ENCODE measurements around the gene OTUB1. TPM values are rescaled to one million over a fixed set of nuclear protein-coding genes. Genes with fewer than 3 reads are reported as not detected.

OTUB1 gene
- total and polyA plus RNA-seq, 2 experiments from 2014 or later, result 48.3 to 123 TPM

DNA sequence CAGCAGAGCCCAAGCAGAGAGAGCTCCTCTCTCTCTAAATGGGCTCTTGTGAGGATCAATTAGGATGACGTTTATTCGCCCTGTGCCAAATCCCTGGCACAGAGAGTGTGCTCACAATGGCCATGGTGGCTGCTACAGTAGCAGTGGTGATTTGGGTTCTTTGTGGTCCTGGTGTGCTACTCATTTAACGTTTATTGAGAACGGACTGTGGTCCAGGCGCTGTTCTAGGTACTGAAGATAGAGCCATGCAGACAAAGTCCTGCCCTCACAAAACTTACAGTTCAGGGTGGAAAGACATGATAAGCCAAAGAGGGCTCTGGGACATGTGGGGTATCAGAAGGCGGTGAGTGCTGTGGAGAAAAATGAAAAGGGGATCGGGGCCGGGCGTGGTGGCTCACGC, 5.3 kb downstream of the OTUB1 start:
- Histone ChIP-seq H3K27me3 (replicated peaks; ENCODE audit: insufficient read depth) (no peaks in the 10 kb centered on the region), H3K36me3 (ENCODE audit: low read depth) (no peaks in the 10 kb centered on the region; the same call in 1 of the 2 replicates), H3K9ac (no peak overlapping the region), H3F3A (ENCODE audit: insufficient read depth) (no peaks in the 10 kb centered on the region), H3K9me2 (ENCODE audit: insufficient read depth) (no peaks in the 10 kb centered on the region), H2AFZ (no peak overlapping the region), H3K9me3 (ENCODE audit: low read depth) (no peaks in the 10 kb centered on the region), H3K4me1 (ENCODE audit: insufficient read depth) (peaks cover 8% of the 10 kb centered on the region), H3K4me2 (ENCODE audit: unreplicated experiment) (no peak overlapping the region), H3K79me2 (ENCODE audit: insufficient read depth) (peaks cover 65% of the 10 kb centered on the region), H3K4me3 (no peak overlapping the region), H3K27ac (no peak overlapping the region), H4K20me1 (ENCODE audit: insufficient read depth) (no peaks in the 10 kb centered on the region)
- 82% methylated on average over 10 of the region's 10 CpGs for WGBS, 2 experiments (ENCODE audit: low coverage in 1 of 2, low lambda C conversion rate in 2 of 2, missing lambda C conversion rate in 2 of 2)
- no peak for DNase-seq
- in situ Hi-C loops (cut with MboI), result no loop called here
- TF ChIP-seq EZH2phosphoT487 (IDR thresholded peaks at IDR 0.05; ENCODE audit: insufficient read depth, low read depth) (no peak), EZH2 (IDR thresholded peaks at IDR 0.05; ENCODE audit: insufficient read depth, poor library complexity, severe bottlenecking) (no peak)

GRCh38 chr11:63993100-63993499, 6.9 kb downstream of the OTUB1 start:
- Histone ChIP-seq H3K36me3 (ENCODE audit: low read depth) (no peaks in the 10 kb centered on the region; the same call in 1 of the 2 replicates), H3K79me2 (ENCODE audit: insufficient read depth) (peaks cover 49% of the 10 kb centered on the region), H3K27me3 (replicated peaks; ENCODE audit: insufficient read depth) (no peaks in the 10 kb centered on the region), H3K4me1 (ENCODE audit: insufficient read depth) (no peaks in the 10 kb centered on the region), H3K4me3 (no peak overlapping the region), H3K9ac (no peak overlapping the region), H3K9me2 (ENCODE audit: insufficient read depth) (no peaks in the 10 kb centered on the region), H3F3A (ENCODE audit: insufficient read depth) (no peaks in the 10 kb centered on the region), H3K9me3 (ENCODE audit: low read depth) (no peaks in the 10 kb centered on the region), H3K27ac (no peak overlapping the region), H4K20me1 (ENCODE audit: insufficient read depth) (no peaks in the 10 kb centered on the region), H2AFZ (no peak overlapping the region), H3K4me2 (ENCODE audit: unreplicated experiment) (no peak overlapping the region)
- no peak for TF ChIP-seq EZH2phosphoT487 (IDR thresholded peaks at IDR 0.05; ENCODE audit: insufficient read depth, low read depth)
- TF ChIP-seq EZH2 (IDR thresholded peaks at IDR 0.05; ENCODE audit: insufficient read depth, poor library complexity, severe bottlenecking), result no peak
- WGBS, 2 experiments (ENCODE audit: low coverage in 1 of 2, low lambda C conversion rate in 2 of 2, missing lambda C conversion rate in 2 of 2), result 89 to 93% methylated on average over 4 to 5 of the region's 5 CpGs
- no peak for DNase-seq
- in situ Hi-C loops (cut with MboI), result no loop called here

DNA sequence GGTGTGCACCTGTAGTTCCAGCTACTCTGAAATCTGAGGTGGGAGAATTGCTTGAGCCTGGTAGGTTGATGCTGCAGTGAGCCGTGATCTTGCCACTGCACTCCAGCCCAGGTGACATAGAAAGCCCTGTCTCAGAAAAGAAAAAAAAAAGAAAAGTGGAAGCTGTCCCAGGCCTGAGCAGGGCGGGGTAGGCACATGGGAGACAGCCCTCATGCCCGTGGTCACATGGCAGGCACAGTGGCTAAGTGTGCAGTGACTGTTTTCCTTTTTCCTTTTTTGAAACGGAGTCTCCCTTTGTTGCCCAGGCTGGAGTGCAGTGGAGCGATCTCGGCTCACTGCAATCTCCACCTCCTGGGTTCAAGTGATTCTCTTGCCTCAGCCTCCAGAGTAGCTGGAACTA, 7.8 kb downstream of the OTUB1 start:
- Histone ChIP-seq H3F3A (ENCODE audit: insufficient read depth) (no peaks in the 10 kb centered on the region), H3K27me3 (replicated peaks; ENCODE audit: insufficient read depth) (no peaks in the 10 kb centered on the region), H2AFZ (no peak overlapping the region), H3K9ac (no peak overlapping the region), H3K36me3 (ENCODE audit: low read depth) (no peaks in the 10 kb centered on the region; the same call in 1 of the 2 replicates), H3K9me2 (ENCODE audit: insufficient read depth) (no peaks in the 10 kb centered on the region), H3K4me3 (no peak overlapping the region), H4K20me1 (ENCODE audit: insufficient read depth) (no peaks in the 10 kb centered on the region), H3K9me3 (ENCODE audit: low read depth) (no peaks in the 10 kb centered on the region), H3K79me2 (ENCODE audit: insufficient read depth) (peaks cover 40% of the 10 kb centered on the region), H3K4me2 (ENCODE audit: unreplicated experiment) (no peak overlapping the region), H3K4me1 (ENCODE audit: insufficient read depth) (no peaks in the 10 kb centered on the region), H3K27ac (no peak overlapping the region)
- in situ Hi-C loops (cut with MboI), result no loop called here
- TF ChIP-seq EZH2 (IDR thresholded peaks at IDR 0.05; ENCODE audit: insufficient read depth, poor library complexity, severe bottlenecking) (no peak), EZH2phosphoT487 (IDR thresholded peaks at IDR 0.05; ENCODE audit: insufficient read depth, low read depth) (no peak)
- 63 to 71% methylated on average over 6 of the region's 6 CpGs for WGBS, 2 experiments (ENCODE audit: low coverage in 1 of 2, low lambda C conversion rate in 2 of 2, missing lambda C conversion rate in 2 of 2)
- no peak for DNase-seq

DNA sequence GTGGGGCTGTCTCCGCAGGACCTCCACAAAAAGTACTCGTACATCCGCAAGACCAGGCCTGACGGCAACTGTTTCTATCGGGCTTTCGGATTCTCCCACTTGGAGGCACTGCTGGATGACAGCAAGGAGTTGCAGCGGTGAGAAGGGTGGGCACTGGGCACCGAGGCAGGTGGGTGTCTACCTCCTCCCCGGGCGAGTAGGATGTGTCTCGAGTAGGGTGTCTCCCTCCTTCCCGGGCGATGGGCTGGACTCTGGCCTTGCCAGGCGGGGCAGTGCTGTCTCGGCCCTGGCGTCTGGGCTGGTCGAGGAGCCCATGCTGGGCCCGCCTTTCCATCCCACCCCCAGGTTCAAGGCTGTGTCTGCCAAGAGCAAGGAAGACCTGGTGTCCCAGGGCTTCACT, 10.3 kb downstream of the OTUB1 start:
- Histone ChIP-seq H3K4me3 (no peak overlapping the region), H3K9ac (no peak overlapping the region), H3K4me2 (ENCODE audit: unreplicated experiment) (no peak overlapping the region), H3K9me3 (ENCODE audit: low read depth) (no peaks in the 10 kb centered on the region), H3K36me3 (ENCODE audit: low read depth) (no peaks in the 10 kb centered on the region; the same call in 1 of the 2 replicates), H3K27ac (no peak overlapping the region), H3K9me2 (ENCODE audit: insufficient read depth) (no peaks in the 10 kb centered on the region), H3F3A (ENCODE audit: insufficient read depth) (no peaks in the 10 kb centered on the region), H4K20me1 (ENCODE audit: insufficient read depth) (no peaks in the 10 kb centered on the region), H2AFZ (no peak overlapping the region), H3K4me1 (ENCODE audit: insufficient read depth) (peaks cover 4% of the 10 kb centered on the region), H3K27me3 (replicated peaks; ENCODE audit: insufficient read depth) (no peaks in the 10 kb centered on the region), H3K79me2 (ENCODE audit: insufficient read depth) (peaks cover 21% of the 10 kb centered on the region)
- no peak for DNase-seq
- in situ Hi-C loops (cut with MboI), result no loop called here
- 93% methylated on average over 15 to 18 of the region's 18 CpGs for WGBS, 2 experiments (ENCODE audit: low coverage in 1 of 2, low lambda C conversion rate in 2 of 2, missing lambda C conversion rate in 2 of 2)
- TF ChIP-seq EZH2phosphoT487 (IDR thresholded peaks at IDR 0.05; ENCODE audit: insufficient read depth, low read depth) (no peak), EZH2 (IDR thresholded peaks at IDR 0.05; ENCODE audit: insufficient read depth, poor library complexity, severe bottlenecking) (no peak)
